Breast epithelium (tissue), 4 donors: ENCODE results near the gene CCDC85A. TPM values are rescaled to one million over a fixed set of nuclear protein-coding genes. Genes with fewer than 3 reads are reported as not detected.

Experiments used
- DNase-seq, 2 donors: peaks; one replicate each; pipeline ENCODE4 v3.0.0-alpha.2; 2019; ENCODE audit warnings: low spot score in 2 of 2
- H3K27ac ChIP-seq, 2 donors: fragments of 200-600 bp; sonication (generic) in 1 of 2; one replicate each; pipeline ENCODE4 v1.5.1; 2016 to 2019; ENCODE audit warnings: mild to moderate bottlenecking in 1 of 2
- H3K27me3 ChIP-seq, 2 donors: fragments of 200-600 bp; sonication (generic) in 1 of 2; one replicate each; pipeline versions ENCODE4 v1.5.1 to v1.6.0; 2017 to 2019; ENCODE audit warnings: control low read depth in 1 of 2, mild to moderate bottlenecking in 1 of 2
- H3K36me3 ChIP-seq: fragments of 200-600 bp; one replicate; pipeline ENCODE4 v1.5.1; 2019
- H3K4me1 ChIP-seq, 2 donors: fragments of 200-600 bp; sonication (generic); one replicate each; pipeline ENCODE4 v1.5.1; 2016 to 2019; ENCODE audit warnings: control low read depth in 1 of 2
- H3K4me3 ChIP-seq, 3 donors: fragments of 200-600 bp; sonication (generic); 1 replicate in 2 of 3; 2 replicates in 1 of 3; pipeline ENCODE4 v1.5.1; 2016 to 2019; ENCODE audit warnings: mild to moderate bottlenecking in 3 of 3, moderate library complexity in 2 of 3
- H3K9me3 ChIP-seq, 2 donors: fragments of 200-600 bp; sonication (generic) in 1 of 2; one replicate each; pipeline ENCODE4 v1.5.1; 2016 to 2019; ENCODE audit warnings: control low read depth in 1 of 2
- POLR2A ChIP-seq: fragments of 450-650 bp; IDR thresholded peaks from one replicate; pipeline ENCODE4 v1.6.1; 2016; ENCODE audit warnings: antibody characterized with exemption, mild to moderate bottlenecking, moderate library complexity
- POLR2AphosphoS5 ChIP-seq, 3 donors: sonication (generic); formaldehyde crosslinking; IDR thresholded peaks; one replicate each; pipeline ENCODE4 v1.6.1; 2017; ENCODE audit warnings: antibody characterized with exemption in 3 of 3
- intact Hi-C: fragments of 100-400 bp; cut with DNase I; formaldehyde crosslinking; loops from one replicate; pipeline ENCODE4 v1.15.1; 2023; ENCODE audit warnings: low total_unique reads
- total RNA-seq, 3 donors: library from RNA; depleted of rRNA; stranded (reverse); fragments of >200 nt; gene quantifications; one replicate each; pipeline ENCODE4 v1.1.0, GENCODE V29; 2016
- TF ChIP-seq, protein P1 (sequence below), 3 donors: fragments of 450-650 bp; IDR thresholded peaks; one replicate each; pipeline ENCODE4 v1.5.1; 2016 to 2017; ENCODE audit warnings: antibody characterized with exemption in 3 of 3, mild to moderate bottlenecking in 3 of 3, moderate library complexity in 3 of 3

CCDC85A gene
- total RNA-seq, 3 donors from 2014 or later, result 3.1 to 11.5 (median 7.5) TPM

DNA sequence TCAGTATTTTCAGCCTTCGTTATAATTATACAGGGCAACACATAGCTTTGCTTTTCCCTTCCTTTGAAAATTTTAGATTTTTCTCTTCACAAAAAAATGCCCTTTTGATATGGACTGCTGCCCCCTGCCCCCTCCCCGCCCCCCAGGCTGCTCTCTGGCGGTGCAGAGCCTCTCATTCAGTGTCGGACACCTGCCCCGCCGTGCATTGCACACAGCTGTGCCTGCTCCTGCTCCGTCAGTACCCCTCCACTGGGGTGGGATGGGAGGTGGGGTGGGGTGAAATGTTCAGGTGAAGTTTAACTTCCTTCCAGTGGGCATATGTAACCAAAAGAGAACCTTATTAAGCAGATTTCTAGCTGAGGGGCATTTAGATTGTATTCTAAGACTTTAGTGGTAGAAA is 148.0 kb downstream of the CCDC85A start:
- TF ChIP-seq POLR2AphosphoS5 (IDR thresholded peaks at IDR 0.05) (no peak), POLR2A (no peak)
- TF ChIP-seq, protein P1, sequence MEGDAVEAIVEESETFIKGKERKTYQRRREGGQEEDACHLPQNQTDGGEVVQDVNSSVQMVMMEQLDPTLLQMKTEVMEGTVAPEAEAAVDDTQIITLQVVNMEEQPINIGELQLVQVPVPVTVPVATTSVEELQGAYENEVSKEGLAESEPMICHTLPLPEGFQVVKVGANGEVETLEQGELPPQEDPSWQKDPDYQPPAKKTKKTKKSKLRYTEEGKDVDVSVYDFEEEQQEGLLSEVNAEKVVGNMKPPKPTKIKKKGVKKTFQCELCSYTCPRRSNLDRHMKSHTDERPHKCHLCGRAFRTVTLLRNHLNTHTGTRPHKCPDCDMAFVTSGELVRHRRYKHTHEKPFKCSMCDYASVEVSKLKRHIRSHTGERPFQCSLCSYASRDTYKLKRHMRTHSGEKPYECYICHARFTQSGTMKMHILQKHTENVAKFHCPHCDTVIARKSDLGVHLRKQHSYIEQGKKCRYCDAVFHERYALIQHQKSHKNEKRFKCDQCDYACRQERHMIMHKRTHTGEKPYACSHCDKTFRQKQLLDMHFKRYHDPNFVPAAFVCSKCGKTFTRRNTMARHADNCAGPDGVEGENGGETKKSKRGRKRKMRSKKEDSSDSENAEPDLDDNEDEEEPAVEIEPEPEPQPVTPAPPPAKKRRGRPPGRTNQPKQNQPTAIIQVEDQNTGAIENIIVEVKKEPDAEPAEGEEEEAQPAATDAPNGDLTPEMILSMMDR (IDR thresholded peaks at IDR 0.05), result no peak
- no peak for DNase-seq

DNA sequence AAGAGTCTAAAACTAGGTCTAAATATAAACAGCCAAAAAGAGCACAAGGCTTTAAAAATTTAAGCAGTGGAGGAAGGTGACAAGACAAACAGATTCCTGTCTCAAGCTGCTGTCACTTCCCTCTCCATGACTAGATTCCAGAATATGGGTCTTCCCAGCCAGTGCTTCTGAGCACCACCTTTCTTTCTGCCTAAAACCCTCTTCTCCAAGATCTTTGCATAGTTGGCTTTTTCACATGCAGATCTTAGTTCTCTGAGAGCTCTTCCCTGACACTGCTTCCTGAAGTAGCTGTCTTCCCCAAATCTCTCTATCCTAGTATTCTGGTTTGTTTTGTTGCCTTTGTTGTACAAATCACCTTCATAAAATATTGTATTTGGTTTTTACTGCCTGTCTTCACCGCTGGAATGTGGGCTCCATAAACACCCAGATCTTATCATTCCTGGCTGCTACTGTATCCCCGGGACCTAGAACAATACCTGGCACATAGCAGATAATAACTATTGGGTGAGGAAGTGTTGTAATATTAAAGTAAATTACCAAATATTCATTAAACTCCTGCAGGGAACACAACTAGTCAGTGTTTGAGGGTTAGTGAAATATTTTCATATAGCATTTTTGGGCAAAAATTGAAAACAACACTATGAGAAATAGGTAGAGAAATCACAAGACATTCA is 150.2 kb downstream of the CCDC85A start:
- Histone ChIP-seq H3K4me1 (no peaks in the 10 kb centered on the region), H3K27ac (peak overlapping the region in 1 of 2 donors; percentile 20), H3K27me3 (no peaks in the 10 kb centered on the region), H3K36me3 (no peaks in the 10 kb centered on the region), H3K9me3 (no peaks in the 10 kb centered on the region), H3K4me3 (no peak overlapping the region)
- TF ChIP-seq POLR2AphosphoS5 (IDR thresholded peaks at IDR 0.05) (no peak), POLR2A (no peak)
- TF ChIP-seq, protein P1 (IDR thresholded peaks at IDR 0.05), result no peak
- intact Hi-C loops, result no loop called here
- DNase-seq, result no peak

More for the DNA sequence above, 148.0 kb downstream of the CCDC85A start:
- intact Hi-C loops, result loop anchor here (1.0 kb wide), 1 partner anchor 16 kb away; no protein-coding TSS in a partner anchor
- H3K27me3 ChIP-seq, result no peaks in the 10 kb centered on the region
- H3K27ac ChIP-seq, result no peak overlapping the region
- no peaks in the 10 kb centered on the region for H3K4me1 ChIP-seq
- no peaks in the 10 kb centered on the region for H3K9me3 ChIP-seq
- no peaks in the 10 kb centered on the region for H3K36me3 ChIP-seq
- H3K4me3 ChIP-seq, result no peak overlapping the region

DNA sequence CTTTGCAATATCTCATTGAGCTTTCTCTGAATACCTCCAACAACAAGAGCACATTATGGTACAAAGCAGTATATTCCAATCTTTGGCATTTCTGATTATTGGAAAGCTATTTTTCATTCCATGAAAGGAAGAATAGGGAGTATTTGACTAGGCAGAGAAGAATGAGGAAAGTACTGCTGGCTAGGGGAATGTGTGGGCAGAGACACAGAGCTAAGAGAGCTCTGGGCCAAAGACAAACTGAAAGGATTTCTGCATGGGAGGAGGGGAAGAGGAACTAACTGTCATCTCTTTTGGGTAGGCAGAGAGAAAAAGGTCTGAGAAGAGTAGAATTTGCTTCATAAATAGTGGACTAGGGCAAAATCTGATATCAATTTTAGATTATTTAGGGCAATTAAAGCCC is 150.8 kb downstream of the CCDC85A start:
- TF ChIP-seq POLR2AphosphoS5 (IDR thresholded peaks at IDR 0.05), result no peak
- no peak for TF ChIP-seq POLR2A
- TF ChIP-seq, protein P1 (IDR thresholded peaks at IDR 0.05), result no peak
- H3K27ac ChIP-seq, result peak overlapping the region; percentile 20

DNA sequence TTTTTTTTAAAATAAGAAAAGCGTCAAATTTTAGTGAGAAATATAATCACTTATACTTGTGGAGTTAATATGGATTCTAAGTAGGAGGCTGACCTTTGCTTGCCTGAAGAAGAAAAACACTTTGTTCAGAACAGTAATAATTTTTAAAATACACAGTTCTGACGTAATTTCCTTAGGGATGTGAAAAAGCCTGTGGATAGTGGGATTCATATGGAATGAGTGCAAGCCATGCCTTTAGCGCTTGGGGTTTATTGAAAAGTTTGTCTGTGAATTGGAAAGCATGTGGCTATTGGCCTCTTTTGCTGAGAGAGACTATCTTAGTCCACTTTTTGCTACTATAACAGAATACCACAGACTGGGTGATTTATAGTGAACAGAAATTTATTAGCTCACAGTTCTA is 151.3 kb downstream of the CCDC85A start:
- Histone ChIP-seq H3K27ac (peak overlapping the region in 1 of 2 donors; percentile 28), H3K4me3 (no peak overlapping the region), H3K27me3 (no peaks in the 10 kb centered on the region), H3K36me3 (no peaks in the 10 kb centered on the region), H3K9me3 (no peaks in the 10 kb centered on the region), H3K4me1 (no peaks in the 10 kb centered on the region)
- intact Hi-C loops, result no loop called here
- no peak for DNase-seq
- TF ChIP-seq, protein P1 (IDR thresholded peaks at IDR 0.05), result no peak
- TF ChIP-seq POLR2A (no peak), POLR2AphosphoS5 (IDR thresholded peaks at IDR 0.05) (no peak)

More for the DNA sequence above, 150.8 kb downstream of the CCDC85A start:
- Histone ChIP-seq H3K4me3 (no peak overlapping the region), H3K36me3 (no peaks in the 10 kb centered on the region), H3K4me1 (no peaks in the 10 kb centered on the region), H3K9me3 (no peaks in the 10 kb centered on the region), H3K27me3 (no peaks in the 10 kb centered on the region)
- intact Hi-C loops, result no loop called here
- no peak for DNase-seq

DNA sequence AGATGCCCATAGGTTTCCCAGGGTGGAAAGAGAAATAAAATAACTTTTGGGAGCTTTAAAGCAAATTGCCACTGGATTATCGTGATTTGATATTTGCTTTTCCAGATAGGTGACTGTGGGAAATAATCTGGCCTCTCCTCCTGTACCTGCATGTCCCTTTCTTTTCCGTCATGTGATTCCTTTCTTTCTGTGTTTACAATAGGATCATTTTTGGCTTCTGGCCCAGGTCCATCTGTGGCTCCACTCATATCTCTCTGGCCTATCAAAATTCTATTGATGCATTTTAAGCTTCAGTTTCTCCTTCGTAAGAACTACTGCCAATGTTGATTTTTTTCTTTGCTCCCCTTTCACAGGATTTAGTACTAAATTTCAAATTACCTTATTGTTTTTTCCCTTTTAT is 153.6 kb downstream of the CCDC85A start:
- Histone ChIP-seq H3K4me1 (no peaks in the 10 kb centered on the region), H3K27me3 (no peaks in the 10 kb centered on the region), H3K4me3 (no peak overlapping the region), H3K36me3 (no peaks in the 10 kb centered on the region), H3K9me3 (no peaks in the 10 kb centered on the region), H3K27ac (no peak overlapping the region)
- DNase-seq, result no peak
- TF ChIP-seq, protein P1 (IDR thresholded peaks at IDR 0.05), result no peak
- TF ChIP-seq POLR2A (no peak), POLR2AphosphoS5 (IDR thresholded peaks at IDR 0.05) (no peak)
- intact Hi-C loops, result no loop called here
